PC-3 (cell line): ENCODE results near the gene SPG11.

Source experiments
- EZH2 ChIP-seq: fragments of 300-600 bp; sonication (generic); IDR thresholded peaks from one replicate; pipeline ENCODE4 v1.6.1; 2017; ENCODE audit warnings: antibody characterized with exemption, mild to moderate bottlenecking, low read length; ENCODE audit not compliant: unreplicated experiment
- TF ChIP-seq, protein P1 (sequence below): fragments of 300-600 bp; sonication (generic); conservative IDR thresholded peaks from 2 replicates; pipeline ENCODE4 v1.5.1; 2017; ENCODE audit warnings: antibody characterized with exemption, low read depth, mild to moderate bottlenecking, low read length

DNA sequence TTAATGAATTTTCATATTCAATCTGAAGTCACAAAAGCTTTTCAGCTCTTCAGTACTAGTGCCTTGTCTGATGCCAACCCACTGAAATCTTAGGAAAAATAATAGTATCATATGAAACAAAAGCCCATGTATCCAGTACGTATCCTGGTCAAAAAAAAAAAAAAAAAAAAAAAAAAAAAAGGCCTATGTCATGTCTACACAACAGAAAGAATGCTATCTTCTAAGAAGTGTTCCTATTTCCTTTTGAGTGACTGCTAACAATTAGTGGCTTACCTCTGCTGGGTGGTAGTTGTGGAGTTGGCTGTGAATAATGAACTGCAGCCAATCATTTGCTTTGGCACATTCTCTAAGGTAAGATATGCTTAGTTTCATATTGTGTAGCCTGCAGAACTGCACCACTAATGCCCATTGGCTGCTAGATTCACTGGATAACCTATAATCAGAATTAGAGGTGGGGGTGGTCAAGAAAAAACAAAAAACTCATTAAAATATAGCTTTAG lies 66.9 kb downstream of the SPG11 start:
- TF ChIP-seq, protein P1, sequence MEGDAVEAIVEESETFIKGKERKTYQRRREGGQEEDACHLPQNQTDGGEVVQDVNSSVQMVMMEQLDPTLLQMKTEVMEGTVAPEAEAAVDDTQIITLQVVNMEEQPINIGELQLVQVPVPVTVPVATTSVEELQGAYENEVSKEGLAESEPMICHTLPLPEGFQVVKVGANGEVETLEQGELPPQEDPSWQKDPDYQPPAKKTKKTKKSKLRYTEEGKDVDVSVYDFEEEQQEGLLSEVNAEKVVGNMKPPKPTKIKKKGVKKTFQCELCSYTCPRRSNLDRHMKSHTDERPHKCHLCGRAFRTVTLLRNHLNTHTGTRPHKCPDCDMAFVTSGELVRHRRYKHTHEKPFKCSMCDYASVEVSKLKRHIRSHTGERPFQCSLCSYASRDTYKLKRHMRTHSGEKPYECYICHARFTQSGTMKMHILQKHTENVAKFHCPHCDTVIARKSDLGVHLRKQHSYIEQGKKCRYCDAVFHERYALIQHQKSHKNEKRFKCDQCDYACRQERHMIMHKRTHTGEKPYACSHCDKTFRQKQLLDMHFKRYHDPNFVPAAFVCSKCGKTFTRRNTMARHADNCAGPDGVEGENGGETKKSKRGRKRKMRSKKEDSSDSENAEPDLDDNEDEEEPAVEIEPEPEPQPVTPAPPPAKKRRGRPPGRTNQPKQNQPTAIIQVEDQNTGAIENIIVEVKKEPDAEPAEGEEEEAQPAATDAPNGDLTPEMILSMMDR = no peak
- no peak for TF ChIP-seq EZH2
